LNCaP clone FGC (cell line): ENCODE data around the gene AVPR2.

ENCODE experiments used
- DNase-seq: peaks from one replicate; pipeline ENCODE4 v3.0.0-alpha.2; 2011; ENCODE audit warnings: low read depth
- H3K4me3 ChIP-seq: 2 replicates; pipeline ENCODE4 v1.5.1; 2011; ENCODE audit warnings: mild to moderate bottlenecking, low read depth, low read length, control low read depth
- TF ChIP-seq, protein P1 (sequence below): IDR thresholded peaks from 2 replicates; pipeline ENCODE4 v1.5.1; 2012; ENCODE audit warnings: mild to moderate bottlenecking; ENCODE audit not compliant: control insufficient read depth, insufficient read depth; ENCODE audit errors: extremely low read depth

AVPR2 gene

DNA sequence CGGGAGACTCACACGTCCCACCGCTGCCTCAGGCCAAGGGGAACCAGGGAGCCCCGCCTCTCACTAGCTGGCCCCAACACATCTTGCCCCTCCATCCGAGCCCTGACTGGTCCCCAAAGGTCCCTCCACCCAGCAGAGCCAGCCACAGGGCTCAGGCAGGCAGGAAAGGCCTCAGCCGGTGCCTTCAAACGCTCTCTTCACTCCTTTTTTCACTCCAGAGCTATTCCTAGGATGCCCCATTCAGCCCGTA lies 23.1 kb downstream of the AVPR2 start:
- no peak for DNase-seq
- peak overlapping the region; percentile 64 for H3K4me3 ChIP-seq
- TF ChIP-seq, protein P1, sequence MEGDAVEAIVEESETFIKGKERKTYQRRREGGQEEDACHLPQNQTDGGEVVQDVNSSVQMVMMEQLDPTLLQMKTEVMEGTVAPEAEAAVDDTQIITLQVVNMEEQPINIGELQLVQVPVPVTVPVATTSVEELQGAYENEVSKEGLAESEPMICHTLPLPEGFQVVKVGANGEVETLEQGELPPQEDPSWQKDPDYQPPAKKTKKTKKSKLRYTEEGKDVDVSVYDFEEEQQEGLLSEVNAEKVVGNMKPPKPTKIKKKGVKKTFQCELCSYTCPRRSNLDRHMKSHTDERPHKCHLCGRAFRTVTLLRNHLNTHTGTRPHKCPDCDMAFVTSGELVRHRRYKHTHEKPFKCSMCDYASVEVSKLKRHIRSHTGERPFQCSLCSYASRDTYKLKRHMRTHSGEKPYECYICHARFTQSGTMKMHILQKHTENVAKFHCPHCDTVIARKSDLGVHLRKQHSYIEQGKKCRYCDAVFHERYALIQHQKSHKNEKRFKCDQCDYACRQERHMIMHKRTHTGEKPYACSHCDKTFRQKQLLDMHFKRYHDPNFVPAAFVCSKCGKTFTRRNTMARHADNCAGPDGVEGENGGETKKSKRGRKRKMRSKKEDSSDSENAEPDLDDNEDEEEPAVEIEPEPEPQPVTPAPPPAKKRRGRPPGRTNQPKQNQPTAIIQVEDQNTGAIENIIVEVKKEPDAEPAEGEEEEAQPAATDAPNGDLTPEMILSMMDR, result no peak

DNA sequence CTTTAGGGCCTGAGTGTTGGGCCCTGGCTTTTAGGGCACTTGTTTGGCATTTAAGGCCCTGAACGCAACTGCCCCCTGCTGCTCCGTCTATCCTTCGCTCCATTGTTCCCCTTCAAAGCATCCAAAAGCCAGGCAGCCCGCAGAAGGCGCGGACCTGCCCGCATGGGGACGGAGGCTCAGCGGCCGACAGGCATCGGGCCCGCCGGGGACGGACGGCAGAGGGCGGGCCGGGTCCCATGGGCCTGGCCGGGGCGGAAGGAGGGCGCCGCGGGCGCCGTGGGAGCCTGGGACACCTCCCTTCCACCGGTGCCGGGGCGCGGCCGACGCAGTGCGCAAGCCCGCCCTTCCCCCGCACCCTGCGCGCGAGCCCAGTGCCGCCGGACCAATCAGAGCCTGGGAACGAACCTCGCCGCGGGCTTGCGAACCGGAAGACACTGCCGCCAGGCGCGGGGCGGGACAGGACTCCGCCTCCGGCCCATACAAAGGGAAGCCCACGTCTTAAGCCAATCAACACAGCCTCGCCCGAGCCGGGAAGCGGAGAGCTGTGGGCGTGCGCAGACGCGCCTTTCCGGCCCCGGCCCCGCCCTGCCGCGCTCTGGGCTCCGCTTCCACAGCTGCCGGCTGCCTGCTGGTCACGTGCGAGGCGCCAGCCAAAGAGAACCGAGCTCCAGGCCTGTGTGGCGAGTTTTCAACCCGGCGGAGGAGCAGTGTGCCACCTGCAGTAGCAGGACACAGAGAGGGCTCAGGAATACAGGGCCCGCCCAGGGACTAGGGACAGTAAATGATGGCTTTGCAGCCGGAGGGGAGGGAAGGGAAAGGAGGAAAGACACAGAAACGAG lies 23.7 kb downstream of the AVPR2 start:
- TF ChIP-seq, protein P1, result 0 out of 2 replicates have a peak, but pooled peaks have one; percentile 5
- DNase-seq, result peak; percentile 92
- peak overlapping the region; percentile 64 for H3K4me3 ChIP-seq

DNA sequence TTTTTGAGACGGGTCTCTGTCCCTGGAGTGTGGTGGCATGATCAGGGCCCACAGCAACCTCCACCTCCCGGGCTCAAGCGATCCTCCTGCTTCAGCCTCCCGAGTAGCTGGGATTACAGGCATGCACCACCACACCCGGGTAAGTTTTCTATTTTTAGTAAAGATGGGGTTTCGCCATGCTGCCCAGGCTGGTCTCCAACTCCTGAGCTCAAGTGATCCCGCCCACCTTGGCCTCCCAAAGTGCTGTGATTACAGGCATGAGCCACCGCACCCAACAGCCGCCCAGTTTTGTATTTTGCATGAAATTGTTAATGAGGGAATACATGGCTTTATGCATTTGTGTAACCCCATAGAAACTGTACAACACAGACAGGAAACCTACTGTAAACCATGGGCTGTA lies 24.4 kb downstream of the AVPR2 start:
- DNase-seq, result no peak
- TF ChIP-seq, protein P1, result no peak
- H3K4me3 ChIP-seq, result peak overlapping the region; percentile 31

DNA sequence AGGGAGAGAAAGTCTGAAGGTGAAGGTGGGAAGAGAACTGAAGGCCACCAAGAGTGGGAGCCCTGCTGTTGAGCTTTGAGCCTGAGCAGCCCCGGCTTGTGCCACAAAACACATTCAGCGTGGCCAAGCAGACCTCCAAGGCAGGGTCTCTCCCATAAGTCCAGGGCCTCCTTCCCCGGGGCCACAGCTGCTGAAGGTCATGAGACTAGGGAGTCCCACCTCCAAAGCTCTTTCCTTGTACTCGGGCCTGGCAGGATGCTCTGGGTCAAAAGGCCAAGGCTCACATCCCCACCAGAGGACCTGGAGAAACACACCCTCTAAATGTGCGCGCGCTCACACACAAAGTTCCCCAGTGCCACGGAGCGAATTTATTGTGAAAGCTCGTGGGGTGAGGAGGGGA lies 25.1 kb downstream of the AVPR2 start:
- H3K4me3 ChIP-seq, result peak overlapping the region; percentile 31; the same call in 1 of the 2 replicates
- no peak for DNase-seq
- TF ChIP-seq, protein P1, result no peak

DNA sequence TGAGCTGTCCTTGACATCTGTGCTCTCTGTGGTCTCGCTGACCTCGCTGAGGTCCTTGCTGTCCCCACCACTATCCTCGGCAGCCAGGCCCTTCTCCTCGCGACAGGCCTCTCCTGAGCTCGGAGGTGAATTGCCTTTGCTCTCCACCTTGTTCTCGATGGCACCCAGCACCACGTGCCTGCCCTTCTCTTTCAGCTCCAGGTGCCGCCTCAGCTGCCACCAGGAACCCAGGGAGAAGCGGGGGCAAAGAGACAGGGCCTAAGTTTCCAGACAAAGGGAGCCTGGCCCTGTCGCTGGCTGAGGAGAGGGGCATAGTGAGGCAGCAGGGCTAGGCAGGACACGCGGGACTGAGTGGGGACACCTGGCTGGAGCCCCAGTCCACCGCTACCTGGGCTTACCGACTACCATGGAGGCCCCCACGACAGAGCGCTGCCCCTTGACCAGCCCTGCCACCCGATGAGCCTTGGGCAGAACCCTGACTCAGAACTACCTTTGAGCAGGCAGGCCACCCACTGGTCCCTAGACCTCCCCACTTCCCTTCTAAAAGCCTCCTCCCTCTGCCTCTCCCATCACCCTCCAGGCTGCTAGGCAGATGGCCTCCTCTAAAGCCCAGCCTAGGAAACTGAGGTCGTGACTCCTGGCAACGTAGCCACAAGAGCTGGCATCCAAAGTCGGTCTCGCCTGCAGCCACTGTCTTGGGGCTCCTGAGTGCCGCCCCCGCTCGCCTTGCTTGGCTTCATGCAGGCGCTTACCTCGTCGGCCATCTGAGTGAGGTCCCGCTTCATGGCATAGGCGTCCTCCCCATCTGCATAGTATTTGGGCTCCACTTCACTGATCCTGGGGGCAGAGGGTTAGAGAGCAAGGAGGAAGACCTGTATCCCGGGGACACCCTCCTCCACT lies 25.8 kb downstream of the AVPR2 start:
- TF ChIP-seq, protein P1, result no peak
- DNase-seq, result no peak
- H3K4me3 ChIP-seq, result no peak overlapping the region

DNA sequence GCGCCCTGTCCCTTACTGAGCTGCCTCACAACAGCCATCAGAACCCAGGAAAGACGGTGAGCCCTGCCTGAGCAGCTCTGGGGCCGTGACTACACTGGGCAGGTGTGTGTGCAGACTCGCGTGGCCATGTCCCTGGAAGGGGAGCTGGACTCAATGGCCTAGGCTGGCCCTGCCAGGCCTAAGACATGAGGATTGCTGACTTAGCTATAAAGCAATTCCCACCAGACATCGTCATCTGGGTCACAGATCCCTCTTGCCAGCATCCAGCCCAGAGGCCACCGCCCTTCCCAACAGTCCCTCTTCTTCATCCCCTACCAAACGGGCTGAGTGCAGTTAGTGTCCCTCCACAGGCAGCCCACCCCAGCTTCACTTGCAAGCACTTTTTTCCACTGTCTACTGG lies 26.7 kb downstream of the AVPR2 start:
- TF ChIP-seq, protein P1, result no peak
- DNase-seq, result no peak

More for the DNA sequence above, 26.7 kb downstream of the AVPR2 start:
- no peak overlapping the region for H3K4me3 ChIP-seq
